ENCODE measurements around the gene YIPF6. TPM values are rescaled to one million over a fixed set of nuclear protein-coding genes. Genes with fewer than 3 reads are reported as not detected.
"Not testable (repeated sequence)": the region's sequence is repeated elsewhere in the genome, so short reads cannot be mapped to it uniquely, and the experiment has no call there.

The YIPF6 gene
- polyA plus RNA-seq, 1 donor (not counting 4 experiments of a cell fraction or from before 2014, with no cell fraction given) = 20.2 TPM

- Histone ChIP-seq H3K79me2 (ENCODE audit: control insufficient read depth, insufficient read depth, low read length) (no peaks in the 10 kb centered on the region), H3K9me1 (ENCODE audit: control insufficient read depth, extremely low read depth, insufficient read depth, low read length) (no peaks in the 10 kb centered on the region), H3K4me2 (ENCODE audit: control insufficient read depth, extremely low read depth, insufficient read depth, low read depth, low read length) (no peak overlapping the region), H3K36me3 (ENCODE audit: control insufficient read depth in 2 of 2, extremely low read depth in 1 of 2, insufficient read depth in 2 of 2, low read length in 2 of 2) (no peaks in the 10 kb centered on the region), H3K4me1 (ENCODE audit: control insufficient read depth, extremely low read depth, insufficient read depth, low read length) (no peaks in the 10 kb centered on the region), H3K9me3 (ENCODE audit: control insufficient read depth, low read depth, low read length) (no peaks in the 10 kb centered on the region), H3K9ac (ENCODE audit: control insufficient read depth, extremely low read depth, insufficient read depth, low read length) (no peak overlapping the region), H2AFZ (ENCODE audit: control insufficient read depth, low read length) (no peak overlapping the region), H4K20me1 (ENCODE audit: control insufficient read depth, extremely low read depth, insufficient read depth, low read length) (no peaks in the 10 kb centered on the region), H3K27ac (ENCODE audit: control insufficient read depth, insufficient read depth, low read length) (no peak overlapping the region), H3K27me3 (ENCODE audit: control insufficient read depth, extremely low read depth, insufficient read depth, low read length) (no peaks in the 10 kb centered on the region), H3K4me3 (ENCODE audit: control insufficient read depth in 2 of 3, extremely low read depth in 1 of 3, insufficient read depth in 2 of 3, low read depth in 1 of 3, low read length in 3 of 3) (no peak overlapping the region)
- TF ChIP-seq CTCF (optimal IDR thresholded peaks at IDR 0.05 in 1 of 3, IDR thresholded peaks at IDR 0.05 in 1 of 3, conservative IDR thresholded peaks at IDR 0.05 in 1 of 3; ENCODE audit: extremely low read depth in 1 of 3, insufficient read depth in 2 of 3, low read length in 3 of 3) = no peak
- DNase-seq (ENCODE audit: low read depth, low spot score) = no peak
- dilution Hi-C loops (cut with MboI; ENCODE audit: extremely low pct_ligation_motif_present, low sequenced_read_pairs) = no loop called here
- no peak for FAIRE-seq
These were observed 57.2 kb downstream of the YIPF6 start for GRCh38 chrX:68556036-68556435.

- H3K4me2 ChIP-seq (ENCODE audit: control insufficient read depth, extremely low read depth, insufficient read depth, low read depth, low read length); FAIRE-seq; H3K9me3 ChIP-seq (ENCODE audit: control insufficient read depth, low read depth, low read length); H3K27me3 ChIP-seq (ENCODE audit: control insufficient read depth, extremely low read depth, insufficient read depth, low read length); H3K27ac ChIP-seq (ENCODE audit: control insufficient read depth, insufficient read depth, low read length); DNase-seq (ENCODE audit: low read depth, low spot score); H4K20me1 ChIP-seq (ENCODE audit: control insufficient read depth, extremely low read depth, insufficient read depth, low read length); H3K4me3 ChIP-seq (ENCODE audit: control insufficient read depth in 2 of 3, extremely low read depth in 1 of 3, insufficient read depth in 2 of 3, low read depth in 1 of 3, low read length in 3 of 3); H3K9ac ChIP-seq (ENCODE audit: control insufficient read depth, extremely low read depth, insufficient read depth, low read length); H3K79me2 ChIP-seq (ENCODE audit: control insufficient read depth, insufficient read depth, low read length); H2AFZ ChIP-seq (ENCODE audit: control insufficient read depth, low read length); H3K36me3 ChIP-seq (ENCODE audit: control insufficient read depth in 2 of 2, extremely low read depth in 1 of 2, insufficient read depth in 2 of 2, low read length in 2 of 2); dilution Hi-C loops (cut with MboI; ENCODE audit: extremely low pct_ligation_motif_present, low sequenced_read_pairs); H3K9me1 ChIP-seq (ENCODE audit: control insufficient read depth, extremely low read depth, insufficient read depth, low read length); H3K4me1 ChIP-seq (ENCODE audit: control insufficient read depth, extremely low read depth, insufficient read depth, low read length): not testable (repeated sequence)
These were observed 58.3 kb downstream of the YIPF6 start for GRCh38 chrX:68557126-68557525.

- H3K27ac ChIP-seq (ENCODE audit: control insufficient read depth, insufficient read depth, low read length); H3K9me1 ChIP-seq (ENCODE audit: control insufficient read depth, extremely low read depth, insufficient read depth, low read length); H3K4me3 ChIP-seq (ENCODE audit: control insufficient read depth in 2 of 3, extremely low read depth in 1 of 3, insufficient read depth in 2 of 3, low read depth in 1 of 3, low read length in 3 of 3); H3K27me3 ChIP-seq (ENCODE audit: control insufficient read depth, extremely low read depth, insufficient read depth, low read length); H3K9ac ChIP-seq (ENCODE audit: control insufficient read depth, extremely low read depth, insufficient read depth, low read length); H3K4me2 ChIP-seq (ENCODE audit: control insufficient read depth, extremely low read depth, insufficient read depth, low read depth, low read length); H3K36me3 ChIP-seq (ENCODE audit: control insufficient read depth in 2 of 2, extremely low read depth in 1 of 2, insufficient read depth in 2 of 2, low read length in 2 of 2); dilution Hi-C loops (cut with MboI; ENCODE audit: extremely low pct_ligation_motif_present, low sequenced_read_pairs); H3K79me2 ChIP-seq (ENCODE audit: control insufficient read depth, insufficient read depth, low read length); H3K9me3 ChIP-seq (ENCODE audit: control insufficient read depth, low read depth, low read length); H4K20me1 ChIP-seq (ENCODE audit: control insufficient read depth, extremely low read depth, insufficient read depth, low read length); FAIRE-seq; H3K4me1 ChIP-seq (ENCODE audit: control insufficient read depth, extremely low read depth, insufficient read depth, low read length); H2AFZ ChIP-seq (ENCODE audit: control insufficient read depth, low read length); DNase-seq (ENCODE audit: low read depth, low spot score): not testable (repeated sequence)
These were observed 61.1 kb downstream of the YIPF6 start for GRCh38 chrX:68559905-68560304.
